Peyer's patch (tissue), 4 donors: ENCODE results near the gene HECTD2. TPM values are rescaled to one million over a fixed set of nuclear protein-coding genes. Genes with fewer than 3 reads are reported as not detected.
A peak's percentile ranks its signal among the peaks of the same experiment; 100 is the strongest.

Experiments used
- DNase-seq, 3 donors: peaks; one replicate each; pipeline ENCODE4 v3.0.0-alpha.2; 2017 to 2019
- H3K27ac ChIP-seq, 4 donors: fragments of 200-600 bp; sonication (generic); one replicate each; pipeline ENCODE4 v1.5.1; 2016 to 2019
- H3K27me3 ChIP-seq, 2 donors: fragments of 200-600 bp; sonication (generic); one replicate each; pipeline ENCODE4 v1.5.1; 2019
- H3K36me3 ChIP-seq, 3 donors: fragments of 200-600 bp; sonication (generic); one replicate each; pipeline ENCODE4 v1.5.1; 2016 to 2019
- H3K4me1 ChIP-seq, 4 donors: fragments of 200-600 bp; sonication (generic); one replicate each; pipeline ENCODE4 v1.5.1; 2016 to 2019
- H3K4me3 ChIP-seq, 4 donors: fragments of 200-600 bp; sonication (generic); 1 replicate in 3 of 4; 2 replicates in 1 of 4; pipeline ENCODE4 v1.5.1; 2016 to 2019; ENCODE audit warnings: mild to moderate bottlenecking in 1 of 4
- H3K9me3 ChIP-seq, 4 donors: fragments of 200-600 bp; sonication (generic); one replicate each; pipeline ENCODE4 v1.5.1; 2016 to 2019; ENCODE audit warnings: mild to moderate bottlenecking in 1 of 4
- CTCF ChIP-seq, 6 experiments: fragments of 450-650 bp in 4 of 6; fragments of 200-600 bp in 2 of 6; sonication (generic) in 1 of 6; IDR thresholded peaks; one replicate each; pipeline ENCODE4 v1.5.1; 2017 to 2019; ENCODE audit warnings: antibody characterized with exemption in 6 of 6, mild to moderate bottlenecking in 3 of 6, moderate library complexity in 1 of 6
- POLR2A ChIP-seq, 2 donors: fragments of 450-650 bp; IDR thresholded peaks; one replicate each; pipeline ENCODE4 v1.5.1; 2017; ENCODE audit warnings: antibody characterized with exemption in 2 of 2, mild to moderate bottlenecking in 2 of 2, moderate library complexity in 2 of 2
- total RNA-seq, 4 donors: library from RNA; depleted of rRNA; stranded (reverse); fragments of >200 nt; gene quantifications; one replicate each; pipeline ENCODE4 v1.1.0, GENCODE V29; 2016

HECTD2 gene
- total RNA-seq, 4 donors from 2014 or later = 4.4 to 18.2 (median 5.5) TPM

- DNase-seq = no peak
- H3K36me3 ChIP-seq = no peaks in the 10 kb centered on the region
- no peaks in the 10 kb centered on the region for H3K4me1 ChIP-seq
- H3K27me3 ChIP-seq = no peaks in the 10 kb centered on the region
- no peak overlapping the region for H3K4me3 ChIP-seq
- H3K27ac ChIP-seq = no peak overlapping the region
- no peak for TF ChIP-seq POLR2A (IDR thresholded peaks at IDR 0.05)
- no peak for TF ChIP-seq CTCF (IDR thresholded peaks at IDR 0.05)
- no peaks in the 10 kb centered on the region for H3K9me3 ChIP-seq
Observed at GRCh38 chr10:91541481-91541880, 131.3 kb downstream of the HECTD2 start.

- Histone ChIP-seq H3K36me3 (no peaks in the 10 kb centered on the region), H3K27me3 (no peaks in the 10 kb centered on the region), H3K9me3 (no peaks in the 10 kb centered on the region), H3K27ac (no peak overlapping the region), H3K4me1 (no peaks in the 10 kb centered on the region), H3K4me3 (no peak overlapping the region)
- DNase-seq = no peak
- TF ChIP-seq POLR2A (IDR thresholded peaks at IDR 0.05) (no peak), CTCF (IDR thresholded peaks at IDR 0.05) (no peak)
Observed at GRCh38 chr10:91545384-91545783, 135.2 kb downstream of the HECTD2 start.

- Histone ChIP-seq H3K36me3 (no peaks in the 10 kb centered on the region), H3K9me3 (no peaks in the 10 kb centered on the region), H3K27me3 (no peaks in the 10 kb centered on the region), H3K4me1 (no peaks in the 10 kb centered on the region), H3K4me3 (no peak overlapping the region), H3K27ac (no peak overlapping the region)
- no peak for DNase-seq
- TF ChIP-seq POLR2A (IDR thresholded peaks at IDR 0.05) (no peak), CTCF (IDR thresholded peaks at IDR 0.05) (no peak)
Observed at GRCh38 chr10:91545838-91546237, 135.7 kb downstream of the HECTD2 start.

GRCh38 chr10:91549262-91549661, 139.1 kb downstream of the HECTD2 start:
- no peaks in the 10 kb centered on the region for H3K27me3 ChIP-seq
- H3K4me1 ChIP-seq = no peaks in the 10 kb centered on the region
- H3K4me3 ChIP-seq = no peak overlapping the region
- TF ChIP-seq POLR2A (IDR thresholded peaks at IDR 0.05) (no peak), CTCF (IDR thresholded peaks at IDR 0.05) (no peak)
- no peak overlapping the region for H3K27ac ChIP-seq
- DNase-seq = no peak
- H3K36me3 ChIP-seq = no peaks in the 10 kb centered on the region
- H3K9me3 ChIP-seq = no peaks in the 10 kb centered on the region

- no peak for DNase-seq
- Histone ChIP-seq H3K27ac (no peak overlapping the region), H3K36me3 (no peaks in the 10 kb centered on the region), H3K4me1 (no peaks in the 10 kb centered on the region), H3K4me3 (no peak overlapping the region), H3K27me3 (no peaks in the 10 kb centered on the region), H3K9me3 (no peaks in the 10 kb centered on the region)
- TF ChIP-seq CTCF (IDR thresholded peaks at IDR 0.05) = no peak
- TF ChIP-seq POLR2A (IDR thresholded peaks at IDR 0.05) = no peak
Observed at GRCh38 chr10:91550021-91550420, 139.9 kb downstream of the HECTD2 start.

GRCh38 chr10:91551856-91552255, 141.7 kb downstream of the HECTD2 start:
- H3K27ac ChIP-seq = no peak overlapping the region
- no peaks in the 10 kb centered on the region for H3K36me3 ChIP-seq
- no peaks in the 10 kb centered on the region for H3K4me1 ChIP-seq
- peak overlapping the region in 1 of 4 donors; percentile 10 for H3K4me3 ChIP-seq
- H3K9me3 ChIP-seq = no peaks in the 10 kb centered on the region
- peak in 1 of 3 donors; percentile 49 for DNase-seq
- H3K27me3 ChIP-seq = no peaks in the 10 kb centered on the region
- TF ChIP-seq CTCF (IDR thresholded peaks at IDR 0.05) (peak in 4 of 6 experiments; percentile 29 to 45 (median 44)), POLR2A (IDR thresholded peaks at IDR 0.05) (no peak)
